Astrocyte of the hippocampus (primary cell): ENCODE results near the gene ENHO.
"Not testable (repeated sequence)": the region's sequence is repeated elsewhere in the genome, so short reads cannot be mapped to it uniquely, and the experiment has no call there.

Experiments
- DNase-seq: peaks from one replicate; pipeline ENCODE4 v3.0.0; 2011; ENCODE audit warnings: low read depth, low spot score

ENHO gene

DNA sequence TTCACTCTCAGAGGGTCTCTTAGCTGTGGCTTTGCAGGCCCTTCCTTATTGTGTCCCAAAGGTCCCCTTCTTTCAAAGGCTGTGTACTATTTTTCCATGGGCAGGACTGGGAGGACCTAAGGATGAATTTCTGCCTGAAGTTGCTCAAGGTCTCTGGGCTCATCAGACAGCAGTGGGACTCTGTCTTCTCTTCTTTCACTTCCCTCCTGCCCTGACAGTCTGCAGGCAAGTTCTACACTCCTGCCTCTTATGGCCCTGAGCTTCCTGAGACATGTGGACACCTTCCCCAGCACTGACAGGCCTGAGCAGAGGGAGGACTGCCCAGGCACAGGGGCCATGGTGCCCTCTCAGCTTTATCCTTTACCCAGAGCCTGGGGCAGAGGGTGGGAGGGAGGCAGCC, 14.8 kb downstream of the ENHO start:
- no peak for DNase-seq

DNA sequence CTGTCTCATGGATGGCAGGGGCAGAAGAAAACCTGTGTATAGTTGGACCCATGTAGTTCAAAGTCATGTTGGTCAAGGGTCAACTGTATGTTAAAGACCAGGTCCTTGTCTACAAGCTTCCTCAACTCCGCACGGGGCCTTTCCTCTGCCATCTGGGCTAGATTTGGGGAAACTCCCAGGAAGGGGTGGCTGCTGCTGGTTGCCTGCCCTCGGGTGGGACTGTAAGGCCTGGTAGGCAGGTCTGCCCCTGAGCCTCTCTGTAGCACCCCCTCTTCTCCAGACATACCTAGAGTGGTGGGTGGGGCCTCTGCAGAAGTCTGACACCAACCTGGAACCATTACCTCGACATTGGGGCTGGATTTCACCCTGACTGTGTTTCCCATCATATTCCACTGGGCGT, 15.2 kb downstream of the ENHO start:
- DNase-seq, result no peak

DNA sequence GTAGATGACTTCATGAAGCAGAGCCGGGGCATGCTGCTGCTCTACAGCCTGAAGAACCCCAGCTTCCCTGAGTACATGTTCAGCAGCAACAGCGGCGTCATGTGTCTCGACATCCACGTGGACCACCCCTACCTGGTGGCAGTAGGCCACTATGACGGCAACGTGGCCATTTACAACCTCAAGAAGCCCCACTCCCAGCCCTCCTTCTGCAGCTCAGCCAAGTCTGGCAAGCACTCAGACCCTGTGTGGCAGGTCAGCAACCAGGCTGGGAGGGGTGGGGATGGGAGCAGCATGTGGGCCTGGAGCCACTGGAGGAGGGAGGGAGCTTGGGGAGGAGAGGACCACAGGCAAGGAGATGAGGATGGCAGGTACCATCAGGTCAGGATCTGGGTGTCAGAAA, 16.2 kb downstream of the ENHO start:
- no peak for DNase-seq

DNA sequence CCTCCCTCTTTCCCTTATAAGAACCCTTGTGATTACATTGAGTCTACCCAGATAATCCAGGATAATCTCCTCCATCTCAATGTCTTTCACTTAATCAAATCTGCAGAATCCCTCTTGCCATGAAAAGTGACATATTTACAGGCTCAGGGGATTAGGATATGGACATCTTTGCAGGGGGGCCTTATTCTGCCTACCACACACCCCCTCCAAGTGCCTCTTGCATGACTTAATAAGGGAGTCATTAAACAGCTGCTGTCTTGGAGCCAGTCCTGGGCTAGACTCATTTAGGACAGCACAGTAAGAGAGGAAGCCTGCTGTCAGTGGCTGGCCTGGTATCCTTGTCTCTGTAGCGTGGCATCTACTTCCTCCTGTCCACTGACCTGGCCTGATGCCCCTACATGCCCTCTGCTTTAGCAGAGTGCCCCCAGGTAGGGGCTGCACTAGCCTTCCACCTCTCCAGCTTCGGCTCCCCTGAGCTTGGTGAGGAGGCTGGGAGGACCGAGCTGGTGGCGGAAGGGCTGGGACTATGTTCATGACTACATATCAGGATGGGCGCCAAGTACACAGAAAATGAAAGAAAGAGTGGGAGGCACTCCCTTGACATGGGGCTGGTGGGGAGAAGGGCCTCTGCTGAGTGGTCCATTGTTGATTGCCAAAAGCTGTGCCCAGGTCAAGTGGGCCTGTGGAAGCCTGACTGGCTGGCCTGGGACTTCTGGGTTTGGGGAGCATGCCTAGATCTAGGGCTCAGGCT, 17.2 kb downstream of the ENHO start:
- DNase-seq, result no peak

DNA sequence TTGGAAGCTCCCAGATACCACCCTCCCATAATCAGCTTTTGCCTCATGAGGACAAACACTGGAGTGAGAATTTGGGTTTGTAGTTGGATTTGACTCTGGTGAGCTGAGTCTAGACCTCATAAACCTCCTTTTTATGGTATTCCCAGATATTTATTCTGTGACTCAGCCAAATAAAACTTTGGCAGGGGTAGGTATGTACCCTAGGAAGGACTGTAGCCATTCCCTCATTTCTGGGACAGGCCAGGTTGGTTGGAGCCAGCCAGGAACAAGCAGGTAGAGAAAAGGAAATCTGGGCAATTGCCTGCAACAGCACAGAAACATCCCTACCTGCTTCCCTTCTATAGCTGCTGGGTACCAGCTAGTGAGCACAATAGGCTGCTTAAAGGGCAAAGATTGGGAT, 19.4 kb downstream of the ENHO start:
- peak; percentile 39 for DNase-seq

DNA sequence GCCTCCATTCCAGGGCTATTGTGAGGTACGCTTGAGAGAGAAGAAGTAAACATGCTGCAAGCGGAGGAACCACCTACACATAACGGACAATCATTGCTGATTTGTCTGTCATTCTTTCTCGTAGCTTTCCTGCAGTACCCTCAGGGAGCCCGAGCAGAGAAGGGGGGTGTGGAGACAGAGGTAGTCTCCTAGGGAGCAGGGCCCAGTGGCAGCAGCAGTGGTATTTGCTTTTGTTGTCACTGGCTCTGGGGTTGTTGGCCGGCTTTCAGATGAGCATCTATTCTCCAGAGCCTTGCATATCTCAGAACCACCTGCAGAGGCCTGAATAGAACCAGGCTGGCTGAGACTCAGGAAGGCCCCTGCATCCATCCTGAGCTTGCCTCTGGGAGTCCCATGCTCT, 19.9 kb downstream of the ENHO start:
- DNase-seq, result peak; percentile 62

DNA sequence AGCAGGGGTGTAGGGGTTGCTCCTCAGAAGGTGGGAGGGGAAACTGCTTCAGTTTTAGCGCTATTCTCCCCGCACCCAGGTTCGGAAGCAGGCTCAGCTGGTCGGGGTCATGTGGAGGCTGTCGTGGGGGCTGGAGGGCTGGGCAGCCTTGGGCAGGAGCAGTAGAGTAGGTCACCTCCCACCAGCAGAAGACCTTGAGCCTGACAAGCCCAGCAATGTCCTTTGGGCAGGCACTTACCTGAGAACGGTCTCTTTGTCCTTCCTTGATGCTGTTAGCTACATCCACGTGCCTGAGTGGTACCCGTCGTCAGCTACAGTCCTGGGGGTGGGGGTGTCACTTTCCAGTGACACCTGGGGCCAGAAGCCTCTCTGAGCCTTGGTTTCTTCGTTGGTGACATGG, 20.3 kb downstream of the ENHO start:
- DNase-seq, result no peak

DNA sequence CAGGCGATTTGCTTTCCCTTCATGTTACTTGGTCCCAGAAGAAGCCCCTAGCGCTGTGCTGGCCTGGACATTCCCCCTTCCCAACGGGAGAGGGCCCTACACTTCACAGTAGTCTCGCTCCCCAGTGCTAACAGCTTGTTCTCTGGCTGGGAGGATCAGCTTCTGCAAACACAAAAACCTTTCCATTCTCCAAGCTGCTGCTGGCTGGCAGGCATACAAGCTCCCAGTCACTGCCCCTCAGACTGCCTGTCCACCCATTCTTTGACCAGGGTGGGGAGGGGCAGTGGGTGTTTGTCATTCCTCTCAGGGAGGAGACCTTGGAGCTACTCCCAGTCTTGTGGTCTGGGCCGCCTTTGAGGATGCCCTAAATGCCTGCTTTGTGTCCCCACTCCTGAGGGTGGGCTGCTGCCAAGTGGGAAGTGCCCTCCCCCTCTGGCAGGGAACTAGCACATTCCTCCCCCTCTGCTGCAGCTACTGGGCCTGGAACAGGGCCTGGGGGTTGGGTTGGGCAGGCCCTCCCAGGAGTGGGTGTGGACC, 20.8 kb downstream of the ENHO start:
- DNase-seq, result peak; percentile 98

DNA sequence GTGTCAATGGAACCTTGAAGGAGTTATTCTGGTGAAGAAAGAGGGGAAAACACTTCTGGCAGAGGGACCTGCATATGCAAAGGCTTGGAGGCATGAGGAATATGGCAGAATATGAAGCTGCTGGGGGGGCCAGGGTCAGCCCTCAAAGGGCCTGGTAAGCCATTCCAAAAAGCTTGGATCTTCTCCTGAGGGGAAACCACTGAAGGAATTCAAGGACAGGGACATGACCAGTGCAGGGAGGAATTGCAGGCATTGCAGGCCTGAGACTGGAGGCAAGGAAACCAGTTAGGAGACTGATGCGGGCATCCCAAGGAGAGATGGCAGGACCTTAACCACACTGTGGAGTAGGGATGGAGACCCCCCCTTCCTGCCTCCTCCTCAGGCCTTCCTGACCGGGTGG, 21.4 kb downstream of the ENHO start:
- no peak for DNase-seq

DNA sequence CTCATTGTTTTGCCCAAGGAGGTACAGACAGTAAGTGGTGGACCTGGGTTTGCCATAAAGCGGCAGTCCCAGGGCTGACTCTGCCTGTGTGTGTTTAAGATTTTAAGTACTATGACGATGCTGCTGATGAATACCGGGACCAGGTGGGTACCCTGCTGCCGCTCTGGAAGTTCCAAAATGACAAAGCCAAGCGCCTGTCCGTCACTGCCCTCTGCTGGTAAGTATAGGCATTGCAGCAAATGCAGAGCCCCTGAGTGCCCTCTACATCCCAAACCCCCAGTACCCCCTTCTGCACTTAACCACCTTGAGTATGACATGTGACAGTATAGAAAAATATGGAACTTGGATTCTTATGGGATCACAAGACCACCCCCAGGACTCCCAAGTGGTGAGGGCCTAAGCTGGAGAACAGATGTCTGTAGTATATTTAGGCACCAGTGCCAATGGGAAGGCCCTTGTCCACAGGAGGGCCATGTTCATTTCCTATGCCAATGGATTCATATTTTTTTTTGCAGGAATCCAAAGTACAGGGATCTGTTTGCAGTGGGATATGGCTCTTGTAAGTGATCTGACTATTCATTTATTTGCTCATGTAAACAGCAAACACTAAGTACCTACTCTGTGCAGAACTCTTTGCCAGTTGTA, 22.0 kb downstream of the ENHO start:
- peak; percentile 69 for DNase-seq

DNA sequence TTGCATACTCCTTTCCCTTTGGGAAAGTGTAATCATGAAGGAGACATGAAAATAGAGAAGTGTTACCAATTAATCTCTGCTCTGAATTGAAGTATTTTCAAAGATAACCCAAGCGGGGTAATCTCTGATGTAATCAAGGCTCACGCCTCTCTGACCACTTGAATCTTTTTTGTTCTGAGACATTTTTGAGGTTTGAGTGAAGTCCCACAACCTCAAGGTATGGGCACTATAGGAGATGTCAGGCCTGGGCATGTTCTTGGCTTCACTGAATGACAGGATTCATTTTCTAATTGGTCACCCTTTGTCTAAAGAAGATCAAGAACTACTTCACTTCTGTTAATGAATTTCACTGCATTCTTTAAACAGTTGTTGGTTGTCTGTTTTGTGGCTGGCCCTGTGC, 23.7 kb downstream of the ENHO start:
- DNase-seq, result no peak

DNA sequence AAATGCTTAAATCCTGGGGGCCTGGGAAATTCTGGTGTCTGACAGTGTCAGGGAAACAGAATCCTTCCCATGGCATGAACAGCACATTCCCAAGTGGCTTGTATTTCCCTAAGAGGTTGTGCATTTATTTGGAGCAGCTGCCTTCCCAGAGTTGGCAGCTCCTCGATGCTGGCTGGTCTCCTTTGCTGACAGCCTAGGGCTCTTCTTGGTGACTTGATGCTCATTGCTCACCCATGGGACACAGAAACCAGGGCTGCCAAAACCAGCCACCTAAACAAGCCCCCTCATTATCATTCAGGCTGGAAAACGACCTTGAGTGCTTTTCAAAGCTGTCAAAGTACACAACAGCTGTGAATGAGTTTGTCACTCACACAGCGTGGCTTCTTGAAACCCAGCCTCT, 24.2 kb downstream of the ENHO start:
- no peak for DNase-seq

DNA sequence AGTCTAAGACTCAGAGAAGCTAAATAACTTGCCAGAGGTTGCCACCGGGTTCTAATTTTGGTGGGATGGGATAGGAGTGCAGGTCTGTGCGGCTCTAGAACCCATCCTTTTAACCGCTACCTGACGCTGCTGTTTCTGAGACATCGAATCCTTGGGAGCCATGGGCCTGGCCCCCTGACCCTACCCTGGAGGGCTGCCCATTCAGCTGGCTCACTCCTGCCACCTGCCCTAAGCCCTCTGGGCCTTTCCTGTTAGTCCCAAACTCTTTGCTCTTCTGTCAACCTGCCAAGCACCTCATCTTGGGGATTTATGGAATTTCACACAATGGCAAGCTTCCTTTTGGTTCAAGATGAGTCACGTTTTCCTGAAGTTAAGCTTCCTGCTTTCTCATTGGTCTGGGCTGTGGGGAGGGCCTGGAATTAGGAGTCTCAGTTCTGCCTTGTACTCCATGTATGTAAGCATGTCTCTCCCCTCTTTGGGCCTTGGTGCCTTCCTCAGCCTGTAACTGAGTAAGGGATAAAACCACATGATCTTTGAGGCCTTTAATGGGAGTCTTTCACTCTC, 26.6 kb downstream of the ENHO start:
- peak; percentile 31 for DNase-seq

DNA sequence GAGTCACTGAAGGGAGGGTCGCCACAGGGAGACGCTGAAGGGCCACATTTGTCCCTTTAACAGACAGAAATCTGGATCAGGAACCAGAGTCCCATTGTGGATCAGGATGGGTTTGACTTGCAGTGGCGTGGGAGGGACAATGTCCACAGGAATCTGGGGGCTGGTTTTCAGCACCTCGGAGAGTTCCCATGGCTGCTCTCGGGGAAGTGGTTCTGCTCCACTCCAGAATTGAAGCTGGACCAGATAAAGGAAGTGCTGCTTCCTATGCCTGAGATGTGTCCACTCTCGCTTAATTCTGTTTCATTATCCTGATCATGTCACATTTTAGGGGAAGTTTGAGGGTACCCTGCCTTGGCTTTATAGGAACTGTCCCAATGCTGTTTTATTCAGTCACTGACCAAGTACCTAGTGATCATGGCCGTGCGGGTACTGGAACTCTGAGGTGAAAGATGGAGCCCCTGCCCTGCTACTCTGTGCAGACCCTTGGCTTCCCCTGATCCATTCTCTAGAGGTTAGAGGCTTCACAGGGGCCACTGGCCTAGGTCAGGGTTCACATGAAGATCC, 28.7 kb downstream of the ENHO start:
- DNase-seq, result peak; percentile 77

DNA sequence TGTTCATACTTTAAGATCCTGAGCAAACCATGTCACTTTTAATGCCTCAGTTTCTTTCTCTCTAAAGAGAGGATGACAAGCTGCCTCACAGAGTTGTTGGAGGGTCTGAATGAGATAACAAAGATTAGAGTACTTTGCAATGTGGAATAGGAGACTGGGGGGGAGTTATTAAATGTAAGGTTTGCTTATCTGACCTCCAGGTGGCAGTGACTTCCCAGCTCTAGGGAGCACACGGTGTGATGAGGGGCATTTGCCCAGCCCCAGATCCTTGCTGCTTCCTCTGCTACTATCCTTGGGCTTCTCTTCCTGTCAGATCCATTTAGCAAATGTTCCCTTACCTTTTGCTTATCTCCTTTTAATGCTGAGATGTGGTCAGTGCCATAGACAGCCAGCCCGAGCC, 30.7 kb downstream of the ENHO start:
- no peak for DNase-seq

DNA sequence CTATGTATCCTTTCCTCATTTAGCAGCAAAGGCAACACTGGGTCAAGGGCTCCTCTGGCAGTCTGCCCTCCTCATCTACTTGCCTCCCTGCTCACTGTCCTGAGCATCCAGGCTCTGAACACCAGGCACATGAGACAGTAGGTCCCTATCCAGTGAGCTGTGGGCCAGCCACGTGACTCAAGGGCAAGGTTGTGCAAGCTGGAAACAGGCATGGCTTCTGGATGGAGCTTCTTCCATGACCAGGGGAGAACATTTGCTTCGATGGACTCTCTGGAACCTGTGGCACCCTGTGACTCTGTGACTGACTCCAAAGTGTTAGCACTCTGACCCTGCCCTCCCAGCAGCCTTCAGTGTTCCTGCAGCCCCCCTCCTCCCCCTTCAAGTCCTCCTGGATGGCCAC, 31.2 kb downstream of the ENHO start:
- DNase-seq, result no peak

DNA sequence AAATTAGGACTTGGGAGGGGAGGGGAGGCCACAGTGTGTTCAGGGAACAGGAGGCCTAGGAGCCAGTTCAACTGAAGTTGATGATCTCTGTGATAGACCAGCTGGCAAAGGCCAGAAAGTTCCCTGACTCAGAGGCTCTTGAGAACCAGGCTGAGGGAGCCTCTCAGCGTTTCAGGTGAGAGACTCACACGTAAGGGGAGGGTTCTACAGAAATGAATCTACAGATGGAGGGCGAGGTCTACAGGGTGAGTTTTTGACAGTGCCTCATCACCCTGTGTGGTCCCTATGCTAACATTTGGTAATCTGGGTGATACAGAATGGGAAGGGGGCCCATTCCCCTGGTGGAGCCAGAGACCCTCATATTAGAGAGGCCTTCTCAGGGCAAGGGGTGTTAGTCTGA, 32.0 kb downstream of the ENHO start:
- DNase-seq, result no peak

DNA sequence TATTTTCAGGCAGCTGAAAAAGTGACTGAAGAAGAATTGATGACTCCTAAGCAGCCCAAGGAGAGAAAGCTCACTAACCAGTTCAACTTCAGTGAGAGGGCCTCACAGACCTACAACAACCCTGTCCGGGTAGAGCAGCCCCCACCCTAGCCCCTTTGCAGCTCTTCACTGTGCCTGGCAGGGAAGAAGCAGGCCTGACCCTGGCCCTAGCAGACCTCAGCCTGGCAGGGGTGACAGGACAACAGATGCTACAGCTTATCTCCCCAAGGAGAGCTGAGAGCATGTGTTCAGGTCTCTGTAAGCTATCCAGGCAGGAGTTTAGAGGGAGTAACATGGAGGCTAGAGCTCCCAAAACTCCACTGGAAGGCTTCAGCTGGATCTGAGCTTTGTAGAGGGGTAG, 32.4 kb downstream of the ENHO start:
- DNase-seq, result no peak

DNA sequence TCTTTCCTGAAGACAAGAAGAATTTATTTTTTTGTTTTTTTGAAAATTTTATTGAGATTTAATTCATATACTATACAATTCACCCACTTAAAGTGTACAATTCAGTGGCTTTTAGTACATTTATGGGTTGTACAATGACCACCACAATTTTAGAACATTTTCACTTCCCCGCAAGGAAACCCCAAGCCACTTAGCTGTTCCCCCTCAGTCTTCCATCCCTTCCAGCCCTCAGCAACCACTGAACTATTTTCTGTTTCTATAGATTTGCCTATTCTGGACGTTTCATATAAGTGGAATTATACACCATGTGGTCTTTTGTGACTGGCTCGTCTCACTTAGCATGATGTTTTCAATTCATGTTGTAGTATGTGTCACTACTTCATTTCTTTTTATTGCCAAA, 36.2 kb downstream of the ENHO start:
- no peak for DNase-seq

DNA sequence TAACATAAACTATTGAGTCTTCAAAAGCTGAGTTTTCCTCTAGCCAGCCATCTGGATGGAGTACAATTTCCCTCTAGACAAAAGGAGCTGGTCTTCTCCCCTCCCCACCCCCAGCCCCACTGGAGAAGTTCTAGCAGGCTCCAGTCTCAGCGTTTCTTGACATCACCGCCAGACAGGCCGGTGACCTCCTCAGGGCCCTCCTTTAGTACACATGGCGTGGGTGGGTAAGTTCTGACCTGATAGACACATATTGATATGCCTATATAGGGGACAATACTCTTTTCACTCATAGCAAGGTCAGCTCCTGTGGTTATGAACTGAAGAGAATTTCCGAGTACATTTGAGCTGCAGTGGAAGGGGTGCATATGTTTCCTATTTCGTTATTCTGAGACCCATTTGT, 37.0 kb downstream of the ENHO start:
- DNase-seq, result no peak

DNA sequence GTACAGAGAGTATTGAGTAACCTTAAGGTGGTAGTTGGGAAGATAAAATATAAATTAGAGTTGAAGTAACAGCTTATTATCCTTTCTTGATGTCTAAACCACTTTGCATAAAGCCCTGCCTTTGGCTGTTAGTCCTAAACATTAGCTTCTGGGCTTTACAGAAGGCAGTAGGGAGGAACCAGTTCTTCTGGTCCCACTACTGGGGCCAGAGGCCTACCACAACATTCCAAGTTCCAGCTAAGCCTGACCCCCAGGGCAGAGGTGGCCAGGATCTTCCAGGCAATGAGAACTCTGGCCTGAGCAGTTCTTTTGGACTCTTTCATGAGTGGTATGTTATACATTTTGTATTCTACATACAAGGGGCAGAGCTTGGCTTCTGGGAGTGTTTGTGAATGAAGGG, 38.1 kb downstream of the ENHO start:
- no peak for DNase-seq

DNA sequence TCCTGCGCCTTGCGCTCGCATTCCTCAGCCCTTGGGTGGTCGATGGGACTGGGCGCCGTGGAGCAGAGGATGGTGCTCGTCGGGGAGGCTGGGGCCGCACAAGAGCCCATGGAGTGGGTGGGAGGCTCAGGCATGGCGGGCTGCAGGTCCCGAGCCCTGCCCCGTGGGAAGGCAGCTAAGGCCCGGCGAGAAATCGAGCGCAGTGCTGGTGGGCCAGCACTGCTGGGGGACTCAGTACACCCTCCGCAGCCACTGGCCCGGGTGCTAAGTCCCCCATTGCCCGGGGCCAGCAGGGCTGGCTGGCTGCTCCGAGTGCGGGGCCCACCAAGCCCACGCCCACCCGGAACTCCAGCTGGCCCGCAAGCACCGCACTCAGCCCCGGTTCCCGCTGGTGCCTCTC, 40.0 kb downstream of the ENHO start:
- DNase-seq, result not testable (repeated sequence)

DNA sequence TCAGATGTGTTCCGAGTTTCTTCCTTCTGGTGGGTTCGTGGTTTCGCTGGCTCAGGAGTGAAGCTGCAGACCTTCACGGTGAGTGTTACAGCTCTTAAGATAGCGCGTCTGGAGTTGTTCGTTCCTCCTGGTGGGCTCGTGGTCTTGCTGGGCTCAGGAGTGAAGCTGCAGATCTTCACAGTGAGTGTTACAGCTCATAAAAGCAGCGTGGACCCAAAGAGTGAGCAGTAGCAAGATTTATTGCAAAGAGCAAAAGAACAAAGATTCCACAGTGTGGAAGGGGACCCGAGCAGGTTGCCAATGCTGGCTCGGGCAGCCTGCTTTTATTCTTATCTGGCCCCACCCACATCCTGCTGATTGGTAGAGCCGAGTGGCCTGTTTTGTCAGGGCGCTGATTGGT, 41.2 kb downstream of the ENHO start:
- DNase-seq, result not testable (repeated sequence)
